Caco-2 (cell line): ENCODE results near the gene TRIM39. TPM values are rescaled to one million over a fixed set of nuclear protein-coding genes. Genes with fewer than 3 reads are reported as not detected.

Source experiments
- BruUV-seq: library from RNA; stranded (reverse); fragments of 400-500 nt; replicated peaks from 2 replicates; lab custom pipeline; 2021; lab: Mats Ljungman, UMichigan
- CTCF ChIA-PET: fragments of 300-600 bp; sonication (Branson Sonifier 250); formaldehyde crosslinking; loops from one replicate; lab custom pipeline; 2022; ENCODE audit warnings: antibody characterized with exemption; lab: Charles Lee
- POLR2A ChIA-PET: fragments of 300-600 bp; sonication (Branson Sonifier 250); formaldehyde crosslinking; loops from one replicate; lab custom pipeline; 2022; ENCODE audit warnings: antibody characterized with exemption; lab: Charles Lee
- DNase-seq, 2 experiments: peaks; one replicate each; pipeline versions ENCODE4 v3.0.0 to v3.0.0-alpha.2; 2020 to 2022
- H3K27me3 ChIP-seq: replicated peaks from 2 replicates; pipeline ENCODE4 v1.6.0; 2011; ENCODE audit warnings: low read length; ENCODE audit not compliant: control insufficient read depth, insufficient read depth
- H3K36me3 ChIP-seq: 2 replicates; pipeline ENCODE4 v1.5.1; 2011; ENCODE audit warnings: low read length; ENCODE audit not compliant: control insufficient read depth, insufficient read depth
- H3K4me1 ChIP-seq: fragments of 250-450 bp; sonication (Bioruptor Pico); 2 replicates; pipeline ENCODE4 v1.5.1; 2020; ENCODE audit warnings: mild to moderate bottlenecking
- H3K4me3 ChIP-seq: 2 replicates; pipeline ENCODE4 v1.5.1; 2011; ENCODE audit warnings: low read depth, mild to moderate bottlenecking, control low read depth, low read length
- H3K9me3 ChIP-seq: fragments of 250-450 bp; sonication (Bioruptor Pico); 2 replicates; pipeline ENCODE4 v1.5.1; 2020; ENCODE audit warnings: mild to moderate bottlenecking, moderate library complexity
- H3K27ac Mint-ChIP-seq: one replicate; pipeline ENCODE4 v1.8.0; 2022; ENCODE audit warnings: mixed read lengths; ENCODE audit not compliant: unreplicated experiment
- H3K27me3 Mint-ChIP-seq: one replicate; pipeline ENCODE4 v1.8.0; 2022; ENCODE audit warnings: mixed read lengths; ENCODE audit not compliant: insufficient read depth, unreplicated experiment
- H3K36me3 Mint-ChIP-seq: one replicate; pipeline ENCODE4 v1.8.0; 2022; ENCODE audit warnings: mild to moderate bottlenecking, mixed read lengths; ENCODE audit not compliant: insufficient read depth, unreplicated experiment
- H3K4me1 Mint-ChIP-seq: one replicate; pipeline ENCODE4 v1.8.0; 2022; ENCODE audit warnings: low read depth, mixed read lengths; ENCODE audit not compliant: unreplicated experiment
- H3K4me3 Mint-ChIP-seq: one replicate; pipeline ENCODE4 v1.8.0; 2022; ENCODE audit warnings: mild to moderate bottlenecking, moderate library complexity, mixed read lengths; ENCODE audit not compliant: unreplicated experiment
- H3K9me3 Mint-ChIP-seq: one replicate; pipeline ENCODE4 v1.8.0; 2022; ENCODE audit warnings: mixed read lengths; ENCODE audit not compliant: unreplicated experiment
- CTCF ChIP-seq, 2 experiments: fragments of 200-600 bp in 1 of 2; IDR thresholded peaks; 1 replicate in 1 of 2; 2 replicates in 1 of 2; pipeline versions ENCODE4 v1.5.1 to v1.8.0; 2011 to 2022; ENCODE audit warnings: antibody characterized with exemption in 1 of 2, control low read depth in 1 of 2, inconsistent platforms in 1 of 2, low read depth in 1 of 2, low read length in 1 of 2, mild to moderate bottlenecking in 1 of 2, moderate library complexity in 1 of 2; ENCODE audit not compliant: insufficient read depth in 1 of 2, severe bottlenecking in 1 of 2, unreplicated experiment in 1 of 2
- intact Hi-C: fragments of 100-400 bp; cut with micrococcal nuclease; formaldehyde crosslinking; loops from one replicate; pipeline ENCODE4 v1.10.0; 2022; ENCODE audit not compliant: unreplicated experiment
- total RNA-seq: library from RNA; stranded (reverse); gene quantifications from 2 replicates; pipeline ENCODE4 v1.2.3, GENCODE V29; 2022

Gene TRIM39
- total RNA-seq, 1 experiment from 2014 or later: 14.5 TPM

- POLR2A ChIA-PET: no interaction called here
Measured at GRCh38 chr6:30348957-30349356, 22.2 kb downstream of the TRIM39 start.

GRCh38 chr6:30349421-30350177 lies 22.9 kb downstream of the TRIM39 start:
- Mint-ChIP-seq H3K36me3 (no peaks in the 10 kb centered on the region), H3K27me3 (no peaks in the 10 kb centered on the region), H3K4me1 (peaks cover 6% of the 10 kb centered on the region), H3K27ac (no peak overlapping the region), H3K4me3 (no peak overlapping the region), H3K9me3 (no peaks in the 10 kb centered on the region)
- intact Hi-C loops: no loop called here
- H3K4me3 ChIP-seq: no peak overlapping the region
- CTCF ChIA-PET: no interaction called here
- H3K36me3 ChIP-seq: peaks cover 1% of the 10 kb centered on the region
- H3K4me1 ChIP-seq: no peaks in the 10 kb centered on the region
- POLR2A ChIA-PET: no interaction called here
- no TSS peak for BruUV-seq
- H3K9me3 ChIP-seq: no peaks in the 10 kb centered on the region
- no peaks in the 10 kb centered on the region for H3K27me3 ChIP-seq
- DNase-seq: no peak
- no peak for TF ChIP-seq CTCF (IDR thresholded peaks at IDR 0.05; ENCODE audit: insufficient read depth in 1 of 2, low read depth in 1 of 2, low read length in 1 of 2, severe bottlenecking in 1 of 2, unreplicated experiment in 1 of 2)

More at GRCh38 chr6:30348957-30349356, 22.2 kb downstream of the TRIM39 start:
- intact Hi-C loops: no loop called here
- CTCF ChIA-PET: no interaction called here
- no peak overlapping the region for H3K4me3 Mint-ChIP-seq
- Histone ChIP-seq H3K4me3 (no peak overlapping the region), H3K4me1 (no peaks in the 10 kb centered on the region), H3K27me3 (no peaks in the 10 kb centered on the region), H3K36me3 (peaks cover 1% of the 10 kb centered on the region), H3K9me3 (no peaks in the 10 kb centered on the region)
- H3K27me3 Mint-ChIP-seq: no peaks in the 10 kb centered on the region
- H3K36me3 Mint-ChIP-seq: no peaks in the 10 kb centered on the region
- H3K4me1 Mint-ChIP-seq: peaks cover 6% of the 10 kb centered on the region
- no peak for TF ChIP-seq CTCF (IDR thresholded peaks at IDR 0.05; ENCODE audit: insufficient read depth in 1 of 2, low read depth in 1 of 2, low read length in 1 of 2, severe bottlenecking in 1 of 2, unreplicated experiment in 1 of 2)
- no TSS peak for BruUV-seq
- no peaks in the 10 kb centered on the region for H3K9me3 Mint-ChIP-seq
- H3K27ac Mint-ChIP-seq: no peak overlapping the region
- DNase-seq: no peak

GRCh38 chr6:30350524-30350923 lies 23.8 kb downstream of the TRIM39 start:
- TF ChIP-seq CTCF (IDR thresholded peaks at IDR 0.05; ENCODE audit: insufficient read depth in 1 of 2, low read depth in 1 of 2, low read length in 1 of 2, severe bottlenecking in 1 of 2, unreplicated experiment in 1 of 2): no peak

More at GRCh38 chr6:30350524-30350923, 23.8 kb downstream of the TRIM39 start:
- Histone ChIP-seq H3K9me3 (no peaks in the 10 kb centered on the region), H3K4me1 (no peaks in the 10 kb centered on the region), H3K36me3 (peaks cover 1% of the 10 kb centered on the region), H3K4me3 (no peak overlapping the region), H3K27me3 (no peaks in the 10 kb centered on the region)
- no TSS peak for BruUV-seq
- Mint-ChIP-seq H3K9me3 (no peaks in the 10 kb centered on the region), H3K27ac (no peak overlapping the region), H3K27me3 (no peaks in the 10 kb centered on the region), H3K36me3 (no peaks in the 10 kb centered on the region), H3K4me3 (no peak overlapping the region), H3K4me1 (peaks cover 6% of the 10 kb centered on the region)
- CTCF ChIA-PET: no interaction called here
- POLR2A ChIA-PET: no interaction called here
- intact Hi-C loops: no loop called here
- DNase-seq: no peak
